HepG2 (cell line): Measurements from ENCODE around the gene WDR48. TPM values are rescaled to one million over a fixed set of nuclear protein-coding genes. Genes with fewer than 3 reads are reported as not detected.

ENCODE experiments used
- ATF3 ChIP-seq: sonication (generic); formaldehyde crosslinking; IDR thresholded peaks from 2 replicates; pipeline ENCODE4 v1.4.0; 2020; ENCODE audit warnings: missing genetic modification reagents
- EEA1 ChIP-seq: sonication (generic); formaldehyde crosslinking; IDR thresholded peaks from 2 replicates; pipeline ENCODE4 v1.5.1; 2020; ENCODE audit warnings: mild to moderate bottlenecking, missing genetic modification reagents, borderline replicate concordance
- EED ChIP-seq: sonication (generic); formaldehyde crosslinking; IDR thresholded peaks from 2 replicates; pipeline ENCODE4 v1.5.0; 2020; ENCODE audit warnings: mild to moderate bottlenecking, missing genetic modification reagents
- HDAC2 ChIP-seq: sonication (generic); formaldehyde crosslinking; IDR thresholded peaks from 2 replicates; pipeline ENCODE4 v1.4.0; 2020; ENCODE audit warnings: missing genetic modification reagents
- MIER3 ChIP-seq: IDR thresholded peaks from 2 replicates; pipeline ENCODE4 v1.6.1; 2016; ENCODE audit warnings: missing compliant biosample characterization, borderline replicate concordance
- MLLT10 ChIP-seq: sonication (generic); formaldehyde crosslinking; IDR thresholded peaks from 2 replicates; pipeline ENCODE4 v1.4.0; 2020; ENCODE audit warnings: missing genetic modification reagents
- ONECUT2 ChIP-seq: sonication (generic); formaldehyde crosslinking; IDR thresholded peaks from 2 replicates; pipeline ENCODE4 v1.4.0; 2020; ENCODE audit warnings: missing genetic modification reagents
- PITX1 ChIP-seq: sonication (generic); formaldehyde crosslinking; IDR thresholded peaks from 2 replicates; pipeline ENCODE4 v1.5.1; 2020; ENCODE audit warnings: mild to moderate bottlenecking, missing genetic modification reagents
- POGZ ChIP-seq: sonication (generic); formaldehyde crosslinking; IDR thresholded peaks from 2 replicates; pipeline ENCODE4 v1.4.0; 2020; ENCODE audit warnings: mild to moderate bottlenecking, missing genetic modification reagents
- SMAD3 ChIP-seq: sonication (generic); formaldehyde crosslinking; IDR thresholded peaks from 2 replicates; pipeline ENCODE4 v1.4.0; 2020; ENCODE audit warnings: missing genetic modification reagents
- STAG1 ChIP-seq: sonication (generic); formaldehyde crosslinking; IDR thresholded peaks from 2 replicates; pipeline ENCODE4 v1.4.0; 2020; ENCODE audit warnings: missing genetic modification reagents
- TBL1XR1 ChIP-seq: fragments of 150-350 bp; IDR thresholded peaks from 2 replicates; pipeline ENCODE4 v1.6.1; 2014; ENCODE audit warnings: borderline replicate concordance, low read length; ENCODE audit not compliant: partially characterized antibody
- U2AF1 ChIP-seq: fragments of 200-400 bp; formaldehyde crosslinking; optimal IDR thresholded peaks from 2 replicates; pipeline ENCODE3; 2017; ENCODE audit warnings: mild to moderate bottlenecking, low read depth, low read length
- XRCC5 ChIP-seq: fragments of 200-400 bp; formaldehyde crosslinking; optimal IDR thresholded peaks from 2 replicates; pipeline ENCODE3; 2017; ENCODE audit warnings: mild to moderate bottlenecking, low read length
- ZNF230 ChIP-seq: sonication (generic); formaldehyde crosslinking; IDR thresholded peaks from 2 replicates; pipeline ENCODE4 v1.4.0; 2020; ENCODE audit warnings: mild to moderate bottlenecking, missing genetic modification reagents
- ZNF44 ChIP-seq: sonication (generic); formaldehyde crosslinking; IDR thresholded peaks from 2 replicates; pipeline ENCODE4 v1.5.1; 2020; ENCODE audit warnings: mild to moderate bottlenecking, missing genetic modification reagents
- ZNF7 ChIP-seq: IDR thresholded peaks from 2 replicates; pipeline ENCODE4 v1.6.1; 2016; ENCODE audit warnings: missing biosample characterization, missing genetic modification reagents
- ZNF720 ChIP-seq: sonication (generic); formaldehyde crosslinking; IDR thresholded peaks from 2 replicates; pipeline ENCODE4 v1.4.0; 2020; ENCODE audit warnings: missing genetic modification reagents
- ZXDC ChIP-seq: sonication (generic); formaldehyde crosslinking; IDR thresholded peaks from 2 replicates; pipeline ENCODE4 v1.5.0; 2020; ENCODE audit warnings: mild to moderate bottlenecking, missing genetic modification reagents
- polyA plus RNA-seq, 8 experiments: library from polyadenylated mRNA; depleted of rRNA in 3 of 8; stranded (reverse) in 7 of 8; unstranded in 1 of 8; fragments of >200 nt; fragmentation: Illumina TruSeq in 4 of 8; extraction: Trizol in 4 of 8; gene quantifications; 2 replicates each; pipeline versions ENCODE4 v1.2.1 to v1.2.3, GENCODE V29; 2011 to 2016; ENCODE audit warnings: low read depth in 4 of 8, missing spikeins in 1 of 8, mixed read lengths in 1 of 8; ENCODE audit not compliant: insufficient read depth in 1 of 8
- total RNA-seq, 5 experiments: library from RNA; depleted of rRNA; stranded (reverse); fragments of >200 nt; fragmentation: Illumina TruSeq; extraction: Trizol; gene quantifications; 2 replicates each; pipeline ENCODE4 v1.2.3, GENCODE V29; 2016; ENCODE audit warnings: low read depth in 1 of 5
- TF ChIP-seq, protein P1 (sequence below), 2 experiments: sonication (generic) in 1 of 2; formaldehyde crosslinking in 1 of 2; IDR thresholded peaks; 2 replicates each; pipeline versions ENCODE4 v1.4.0 to v1.6.1; 2018 to 2020; ENCODE audit warnings: missing genetic modification reagents in 2 of 2, borderline replicate concordance in 1 of 2, low read depth in 1 of 2, mild to moderate bottlenecking in 1 of 2, missing biosample characterization in 1 of 2
- TF ChIP-seq, protein P2 (sequence below): sonication (generic); formaldehyde crosslinking; IDR thresholded peaks from 2 replicates; pipeline ENCODE4 v1.4.0; 2020; ENCODE audit warnings: missing genetic modification reagents

WDR48 gene
- total and polyA plus RNA-seq, 2 of the 13 experiments (the other 11 are each of a cell fraction or from before 2014, with no cell fraction given), result 29.2 to 31.2 TPM

DNA sequence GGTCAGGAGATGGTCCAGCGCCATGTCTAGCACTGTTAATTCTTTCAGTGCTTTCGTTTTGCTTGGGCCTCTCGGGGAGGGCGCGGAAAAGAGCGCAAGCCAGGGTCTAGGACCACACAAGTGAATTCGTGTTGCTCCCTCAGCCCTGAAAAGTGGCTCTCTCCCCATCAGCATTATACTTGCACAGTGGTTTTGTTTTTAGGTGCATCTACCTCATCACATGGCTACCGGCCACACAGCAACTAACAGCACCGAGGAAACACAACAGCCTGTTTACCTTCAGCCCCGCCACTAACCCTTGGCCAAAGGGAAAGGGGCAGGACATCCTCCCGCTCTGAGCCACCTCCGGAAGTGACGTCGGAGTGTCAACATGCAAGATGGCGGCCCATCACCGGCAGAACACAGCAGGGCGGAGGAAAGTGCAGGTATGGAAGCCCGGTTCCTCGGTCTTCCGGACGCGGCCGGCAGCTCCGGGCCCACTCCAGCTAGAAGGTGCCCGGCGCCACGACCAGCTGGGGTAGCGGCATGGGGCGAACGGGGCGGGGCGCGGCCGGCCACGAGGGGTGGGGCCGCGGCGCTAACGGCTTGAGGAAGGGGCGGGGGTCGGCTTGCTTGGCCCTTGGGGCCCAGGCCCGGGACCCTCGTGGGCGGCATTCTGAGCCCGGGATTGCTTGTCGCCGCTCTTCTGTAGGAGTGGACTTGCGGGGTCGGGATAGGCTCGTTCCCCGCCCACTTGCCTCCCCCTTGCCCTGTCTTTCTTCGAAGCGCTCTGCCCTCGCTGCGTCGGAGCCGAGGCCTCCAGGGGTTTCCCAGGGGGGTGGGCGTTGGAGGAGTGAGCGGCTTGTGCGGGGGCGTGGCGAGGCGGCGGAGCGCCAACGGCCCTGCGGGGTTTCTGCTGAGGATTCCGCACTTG is at the start of gene WDR48, which contains the start of gene SCN11A (continued):
- TF ChIP-seq ZNF44 (CRISPR knock-in tag) (no peak; the same call in none of the 2 replicates), ZXDC (CRISPR knock-in tag) (no peak), STAG1 (CRISPR knock-in tag) (no peak), XRCC5 (peak; percentile 69), TBL1XR1 (peak; percentile 60), ZNF230 (CRISPR knock-in tag) (no peak; the same call in 1 of the 2 replicates), HDAC2 (CRISPR knock-in tag) (peak; percentile 77), MLLT10 (no peak), EED (peak; percentile 54; the same call in 1 of the 2 replicates), PITX1 (no peak), ZNF7 (no peak), MIER3 (CRISPR knock-in tag) (peak; percentile 54; the same call in 1 of the 2 replicates), EEA1 (CRISPR knock-in tag) (peak; percentile 89; the same call in 1 of the 2 replicates), POGZ (CRISPR knock-in tag) (peak; percentile 80; the same call in 1 of the 2 replicates), SMAD3 (CRISPR knock-in tag) (no peak), ONECUT2 (no peak), ZNF720 (CRISPR knock-in tag) (no peak), ATF3 (CRISPR knock-in tag) (0 out of 2 replicates have a peak, but pooled peaks have one; percentile 35), U2AF1 (no peak)
- TF ChIP-seq, protein P1, sequence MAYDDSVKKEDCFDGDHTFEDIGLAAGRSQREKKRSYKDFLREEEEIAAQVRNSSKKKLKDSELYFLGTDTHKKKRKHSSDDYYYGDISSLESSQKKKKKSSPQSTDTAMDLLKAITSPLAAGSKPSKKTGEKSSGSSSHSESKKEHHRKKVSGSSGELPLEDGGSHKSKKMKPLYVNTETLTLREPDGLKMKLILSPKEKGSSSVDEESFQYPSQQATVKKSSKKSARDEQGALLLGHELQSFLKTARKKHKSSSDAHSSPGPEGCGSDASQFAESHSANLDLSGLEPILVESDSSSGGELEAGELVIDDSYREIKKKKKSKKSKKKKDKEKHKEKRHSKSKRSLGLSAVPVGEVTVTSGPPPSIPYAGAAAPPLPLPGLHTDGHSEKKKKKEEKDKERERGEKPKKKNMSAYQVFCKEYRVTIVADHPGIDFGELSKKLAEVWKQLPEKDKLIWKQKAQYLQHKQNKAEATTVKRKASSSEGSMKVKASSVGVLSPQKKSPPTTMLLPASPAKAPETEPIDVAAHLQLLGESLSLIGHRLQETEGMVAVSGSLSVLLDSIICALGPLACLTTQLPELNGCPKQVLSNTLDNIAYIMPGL (CRISPR knock-in tag; IDR thresholded peaks at IDR 0.05; ENCODE audit: borderline replicate concordance in 1 of 2, low read depth in 1 of 2), result peak; percentile 83 to 89; a peak in 2 of 4 replicates
- TF ChIP-seq, protein P2, sequence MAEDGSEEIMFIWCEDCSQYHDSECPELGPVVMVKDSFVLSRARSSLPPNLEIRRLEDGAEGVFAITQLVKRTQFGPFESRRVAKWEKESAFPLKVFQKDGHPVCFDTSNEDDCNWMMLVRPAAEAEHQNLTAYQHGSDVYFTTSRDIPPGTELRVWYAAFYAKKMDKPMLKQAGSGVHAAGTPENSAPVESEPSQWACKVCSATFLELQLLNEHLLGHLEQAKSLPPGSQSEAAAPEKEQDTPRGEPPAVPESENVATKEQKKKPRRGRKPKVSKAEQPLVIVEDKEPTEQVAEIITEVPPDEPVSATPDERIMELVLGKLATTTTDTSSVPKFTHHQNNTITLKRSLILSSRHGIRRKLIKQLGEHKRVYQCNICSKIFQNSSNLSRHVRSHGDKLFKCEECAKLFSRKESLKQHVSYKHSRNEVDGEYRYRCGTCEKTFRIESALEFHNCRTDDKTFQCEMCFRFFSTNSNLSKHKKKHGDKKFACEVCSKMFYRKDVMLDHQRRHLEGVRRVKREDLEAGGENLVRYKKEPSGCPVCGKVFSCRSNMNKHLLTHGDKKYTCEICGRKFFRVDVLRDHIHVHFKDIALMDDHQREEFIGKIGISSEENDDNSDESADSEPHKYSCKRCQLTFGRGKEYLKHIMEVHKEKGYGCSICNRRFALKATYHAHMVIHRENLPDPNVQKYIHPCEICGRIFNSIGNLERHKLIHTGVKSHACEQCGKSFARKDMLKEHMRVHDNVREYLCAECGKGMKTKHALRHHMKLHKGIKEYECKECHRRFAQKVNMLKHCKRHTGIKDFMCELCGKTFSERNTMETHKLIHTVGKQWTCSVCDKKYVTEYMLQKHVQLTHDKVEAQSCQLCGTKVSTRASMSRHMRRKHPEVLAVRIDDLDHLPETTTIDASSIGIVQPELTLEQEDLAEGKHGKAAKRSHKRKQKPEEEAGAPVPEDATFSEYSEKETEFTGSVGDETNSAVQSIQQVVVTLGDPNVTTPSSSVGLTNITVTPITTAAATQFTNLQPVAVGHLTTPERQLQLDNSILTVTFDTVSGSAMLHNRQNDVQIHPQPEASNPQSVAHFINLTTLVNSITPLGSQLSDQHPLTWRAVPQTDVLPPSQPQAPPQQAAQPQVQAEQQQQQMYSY, result no peak
